Measurements from ENCODE around the gene GRAP.

DNA sequence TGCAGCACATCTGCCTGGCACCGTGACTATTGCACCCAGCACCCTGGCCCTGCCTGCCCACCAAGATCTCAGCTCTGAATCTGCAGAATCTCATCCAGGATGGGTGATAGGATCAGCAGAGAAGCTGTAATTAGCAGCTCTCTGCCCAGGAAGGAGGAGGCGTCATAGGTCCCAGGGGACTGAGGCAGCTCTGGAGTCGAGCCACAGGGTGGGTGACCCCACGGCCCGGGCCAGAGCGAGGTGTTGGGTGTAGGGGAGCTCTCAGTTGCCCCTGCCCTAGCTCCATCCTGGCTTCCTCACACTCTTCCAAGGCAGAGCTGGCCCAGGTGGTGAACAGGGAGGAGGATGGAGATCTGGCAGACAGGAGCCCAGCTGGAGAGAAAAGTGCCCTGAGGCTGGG is 24.0 kb downstream of the GRAP start:
- TF ChIP-seq, protein P1, sequence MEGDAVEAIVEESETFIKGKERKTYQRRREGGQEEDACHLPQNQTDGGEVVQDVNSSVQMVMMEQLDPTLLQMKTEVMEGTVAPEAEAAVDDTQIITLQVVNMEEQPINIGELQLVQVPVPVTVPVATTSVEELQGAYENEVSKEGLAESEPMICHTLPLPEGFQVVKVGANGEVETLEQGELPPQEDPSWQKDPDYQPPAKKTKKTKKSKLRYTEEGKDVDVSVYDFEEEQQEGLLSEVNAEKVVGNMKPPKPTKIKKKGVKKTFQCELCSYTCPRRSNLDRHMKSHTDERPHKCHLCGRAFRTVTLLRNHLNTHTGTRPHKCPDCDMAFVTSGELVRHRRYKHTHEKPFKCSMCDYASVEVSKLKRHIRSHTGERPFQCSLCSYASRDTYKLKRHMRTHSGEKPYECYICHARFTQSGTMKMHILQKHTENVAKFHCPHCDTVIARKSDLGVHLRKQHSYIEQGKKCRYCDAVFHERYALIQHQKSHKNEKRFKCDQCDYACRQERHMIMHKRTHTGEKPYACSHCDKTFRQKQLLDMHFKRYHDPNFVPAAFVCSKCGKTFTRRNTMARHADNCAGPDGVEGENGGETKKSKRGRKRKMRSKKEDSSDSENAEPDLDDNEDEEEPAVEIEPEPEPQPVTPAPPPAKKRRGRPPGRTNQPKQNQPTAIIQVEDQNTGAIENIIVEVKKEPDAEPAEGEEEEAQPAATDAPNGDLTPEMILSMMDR (IDR thresholded peaks at IDR 0.05), result no peak
- TF ChIP-seq SIN3A (IDR thresholded peaks at IDR 0.05; ENCODE audit: borderline replicate concordance, insufficient read depth, low read depth, low read length), result no peak
- TF ChIP-seq TCF7L2 (IDR thresholded peaks at IDR 0.05; ENCODE audit: low read depth, low read length), result no peak
- TF ChIP-seq, protein P2, sequence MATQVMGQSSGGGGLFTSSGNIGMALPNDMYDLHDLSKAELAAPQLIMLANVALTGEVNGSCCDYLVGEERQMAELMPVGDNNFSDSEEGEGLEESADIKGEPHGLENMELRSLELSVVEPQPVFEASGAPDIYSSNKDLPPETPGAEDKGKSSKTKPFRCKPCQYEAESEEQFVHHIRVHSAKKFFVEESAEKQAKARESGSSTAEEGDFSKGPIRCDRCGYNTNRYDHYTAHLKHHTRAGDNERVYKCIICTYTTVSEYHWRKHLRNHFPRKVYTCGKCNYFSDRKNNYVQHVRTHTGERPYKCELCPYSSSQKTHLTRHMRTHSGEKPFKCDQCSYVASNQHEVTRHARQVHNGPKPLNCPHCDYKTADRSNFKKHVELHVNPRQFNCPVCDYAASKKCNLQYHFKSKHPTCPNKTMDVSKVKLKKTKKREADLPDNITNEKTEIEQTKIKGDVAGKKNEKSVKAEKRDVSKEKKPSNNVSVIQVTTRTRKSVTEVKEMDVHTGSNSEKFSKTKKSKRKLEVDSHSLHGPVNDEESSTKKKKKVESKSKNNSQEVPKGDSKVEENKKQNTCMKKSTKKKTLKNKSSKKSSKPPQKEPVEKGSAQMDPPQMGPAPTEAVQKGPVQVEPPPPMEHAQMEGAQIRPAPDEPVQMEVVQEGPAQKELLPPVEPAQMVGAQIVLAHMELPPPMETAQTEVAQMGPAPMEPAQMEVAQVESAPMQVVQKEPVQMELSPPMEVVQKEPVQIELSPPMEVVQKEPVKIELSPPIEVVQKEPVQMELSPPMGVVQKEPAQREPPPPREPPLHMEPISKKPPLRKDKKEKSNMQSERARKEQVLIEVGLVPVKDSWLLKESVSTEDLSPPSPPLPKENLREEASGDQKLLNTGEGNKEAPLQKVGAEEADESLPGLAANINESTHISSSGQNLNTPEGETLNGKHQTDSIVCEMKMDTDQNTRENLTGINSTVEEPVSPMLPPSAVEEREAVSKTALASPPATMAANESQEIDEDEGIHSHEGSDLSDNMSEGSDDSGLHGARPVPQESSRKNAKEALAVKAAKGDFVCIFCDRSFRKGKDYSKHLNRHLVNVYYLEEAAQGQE (IDR thresholded peaks at IDR 0.05; ENCODE audit: insufficient read depth in 1 of 2, low read depth in 2 of 2, low read length in 1 of 2), result no peak

All from Panc1 (cell line).